ENCODE measurements around the gene C9orf153.

Gene C9orf153

DNA sequence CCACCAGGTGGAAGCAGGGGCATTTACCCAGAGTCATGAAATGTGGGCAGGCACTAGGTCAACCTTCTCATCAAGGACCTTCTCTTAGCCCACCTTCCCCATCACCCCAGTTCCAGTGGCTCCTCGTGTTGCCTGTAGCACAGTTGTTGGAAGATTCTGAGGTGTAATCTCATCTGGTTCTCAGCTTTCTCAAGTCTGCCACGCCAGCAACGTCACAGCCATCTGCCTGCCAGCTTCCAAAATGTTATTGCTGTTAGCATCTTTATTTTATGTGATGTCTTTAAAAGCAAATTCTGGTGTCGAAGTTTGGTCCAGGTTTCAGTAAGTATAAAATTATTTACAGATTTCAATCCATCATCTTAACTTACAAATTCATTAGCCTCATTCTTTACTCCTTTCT, 10.7 kb downstream of the C9orf153 start:
- H3K27ac ChIP-seq: no peak overlapping the region
- TF ChIP-seq, protein P1, sequence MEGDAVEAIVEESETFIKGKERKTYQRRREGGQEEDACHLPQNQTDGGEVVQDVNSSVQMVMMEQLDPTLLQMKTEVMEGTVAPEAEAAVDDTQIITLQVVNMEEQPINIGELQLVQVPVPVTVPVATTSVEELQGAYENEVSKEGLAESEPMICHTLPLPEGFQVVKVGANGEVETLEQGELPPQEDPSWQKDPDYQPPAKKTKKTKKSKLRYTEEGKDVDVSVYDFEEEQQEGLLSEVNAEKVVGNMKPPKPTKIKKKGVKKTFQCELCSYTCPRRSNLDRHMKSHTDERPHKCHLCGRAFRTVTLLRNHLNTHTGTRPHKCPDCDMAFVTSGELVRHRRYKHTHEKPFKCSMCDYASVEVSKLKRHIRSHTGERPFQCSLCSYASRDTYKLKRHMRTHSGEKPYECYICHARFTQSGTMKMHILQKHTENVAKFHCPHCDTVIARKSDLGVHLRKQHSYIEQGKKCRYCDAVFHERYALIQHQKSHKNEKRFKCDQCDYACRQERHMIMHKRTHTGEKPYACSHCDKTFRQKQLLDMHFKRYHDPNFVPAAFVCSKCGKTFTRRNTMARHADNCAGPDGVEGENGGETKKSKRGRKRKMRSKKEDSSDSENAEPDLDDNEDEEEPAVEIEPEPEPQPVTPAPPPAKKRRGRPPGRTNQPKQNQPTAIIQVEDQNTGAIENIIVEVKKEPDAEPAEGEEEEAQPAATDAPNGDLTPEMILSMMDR (conservative IDR thresholded peaks at IDR 0.05): no peak
- TF ChIP-seq ZFX (IDR thresholded peaks at IDR 0.05): no peak

DNA sequence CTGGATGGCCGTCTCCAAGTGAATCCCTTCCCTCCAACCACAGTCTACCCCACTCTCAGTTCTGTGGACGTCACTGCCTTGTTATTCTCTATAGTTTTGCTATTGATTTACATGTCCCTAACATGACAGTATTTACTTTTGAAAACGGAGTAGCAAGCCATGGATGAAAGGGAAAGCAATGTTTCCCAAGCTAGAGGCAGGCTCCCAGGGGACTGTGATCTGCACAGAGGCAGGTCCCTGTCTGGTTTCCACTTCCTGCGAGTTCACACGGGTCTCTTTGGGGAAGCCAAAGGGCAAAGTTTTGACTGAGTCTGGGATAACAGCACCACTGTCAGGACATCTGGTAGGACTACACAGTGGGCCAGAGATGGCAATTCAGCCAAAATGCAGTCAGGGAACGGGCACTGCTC, 12.7 kb downstream of the C9orf153 start:
- no peak overlapping the region for H3K27ac ChIP-seq
- TF ChIP-seq ZFX (IDR thresholded peaks at IDR 0.05): no peak
- TF ChIP-seq, protein P1 (conservative IDR thresholded peaks at IDR 0.05): no peak

DNA sequence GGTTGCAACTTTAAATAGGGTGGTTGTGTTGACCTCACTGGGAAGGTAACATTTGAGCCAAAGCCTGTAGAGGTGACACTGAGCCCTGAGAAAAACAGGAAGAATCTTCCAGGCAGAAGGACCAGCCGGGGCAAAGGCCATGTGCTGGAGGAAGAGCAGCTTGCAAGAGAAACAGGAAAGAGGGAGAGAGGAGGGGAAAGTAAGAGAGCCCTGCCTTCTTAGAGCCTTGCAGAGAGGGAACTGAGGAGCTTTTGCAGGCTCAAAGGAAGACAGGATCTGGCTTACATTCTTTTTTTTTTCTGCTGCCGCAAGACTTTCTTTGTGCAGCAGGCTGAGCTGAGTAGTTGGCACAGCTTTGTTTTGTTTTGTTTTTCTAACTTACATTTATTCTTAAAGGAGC, 17.4 kb downstream of the C9orf153 start:
- no peak overlapping the region for H3K27ac ChIP-seq
- TF ChIP-seq ZFX (IDR thresholded peaks at IDR 0.05): no peak
- TF ChIP-seq, protein P1 (conservative IDR thresholded peaks at IDR 0.05): no peak

DNA sequence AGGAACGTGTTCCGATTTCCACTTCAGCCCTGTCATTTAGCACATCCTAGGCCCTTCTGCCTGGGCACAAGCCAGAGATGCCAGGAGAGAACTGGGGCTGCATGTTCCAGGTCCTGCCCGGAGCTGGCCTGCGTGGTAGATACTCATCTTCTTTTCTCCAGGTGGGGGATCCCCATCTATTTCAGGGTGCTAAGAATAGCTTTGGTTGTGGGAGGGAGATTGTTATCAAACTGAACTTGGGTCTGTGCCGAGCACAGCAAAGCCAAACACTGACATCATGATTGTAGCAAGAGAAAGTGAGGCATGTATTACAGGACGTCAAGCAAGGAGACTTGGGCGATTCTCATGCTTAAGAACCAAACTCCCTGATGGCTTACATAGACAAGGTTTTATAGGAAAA, 18.2 kb downstream of the C9orf153 start:
- TF ChIP-seq, protein P1 (conservative IDR thresholded peaks at IDR 0.05): no peak
- no peak for TF ChIP-seq ZFX (IDR thresholded peaks at IDR 0.05)
- H3K27ac ChIP-seq: no peak overlapping the region

DNA sequence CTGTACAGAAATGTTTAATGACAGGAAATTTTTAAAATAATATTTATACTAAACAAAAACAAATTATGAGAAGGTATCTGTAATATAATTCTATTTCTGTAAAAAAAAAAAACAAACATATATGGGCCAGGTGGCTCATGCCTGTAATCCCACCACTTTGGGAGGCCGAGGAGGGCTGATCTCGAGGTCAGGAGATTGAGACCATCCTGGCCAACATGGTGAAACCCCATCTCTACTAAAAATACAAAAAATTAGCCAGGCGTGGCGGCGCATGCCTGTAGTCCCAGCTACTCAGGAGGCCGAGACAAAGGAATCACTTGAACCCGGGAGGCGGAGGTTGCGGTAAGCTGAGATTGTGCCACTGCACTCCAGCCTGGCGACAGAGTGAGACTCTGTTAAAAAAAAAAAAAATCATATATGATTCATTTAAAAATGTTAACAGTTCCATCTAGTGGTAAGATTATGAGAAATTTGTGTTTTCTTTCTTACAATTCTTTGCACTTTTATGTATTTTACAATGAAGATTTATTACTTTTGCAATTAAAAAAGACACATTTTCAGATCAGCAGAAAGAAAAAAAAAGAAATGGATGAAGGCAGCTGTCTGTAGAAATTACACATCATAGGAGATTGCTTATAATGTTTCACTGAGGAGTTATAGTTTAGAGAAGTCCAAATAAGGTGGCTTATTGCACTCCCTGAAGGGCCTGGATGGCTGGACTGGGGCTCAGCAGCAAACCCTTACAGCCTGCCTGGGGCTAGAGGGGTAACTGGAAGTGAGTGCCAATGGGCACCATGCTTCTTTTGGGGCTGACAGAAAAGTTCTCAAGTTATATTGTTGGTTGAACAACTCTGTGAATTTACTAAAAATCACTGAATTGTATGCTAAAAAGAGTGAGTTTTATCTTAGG, 20.3 kb downstream of the C9orf153 start:
- no peak for TF ChIP-seq ZFX (IDR thresholded peaks at IDR 0.05)
- TF ChIP-seq, protein P1 (conservative IDR thresholded peaks at IDR 0.05): peak; percentile 46
- no peak overlapping the region for H3K27ac ChIP-seq

DNA sequence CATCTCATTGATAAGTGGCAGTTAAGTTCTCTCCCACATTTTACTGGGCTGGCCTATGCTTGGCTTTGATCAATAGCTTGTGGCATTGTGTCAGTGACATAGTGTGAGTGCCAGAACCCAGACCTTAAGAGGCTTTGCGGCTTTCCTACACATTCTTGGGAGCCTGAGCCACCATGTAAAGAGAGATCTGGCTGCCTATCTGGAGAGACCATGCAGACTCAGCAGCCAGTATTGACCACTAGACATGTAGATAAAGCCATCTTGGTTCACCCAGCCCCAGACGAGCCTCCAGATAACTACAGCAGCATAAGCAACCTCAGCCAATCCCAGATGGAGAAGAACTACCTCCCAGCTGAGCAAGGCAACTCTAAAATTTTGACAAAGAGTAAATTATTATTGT, 28.6 kb downstream of the C9orf153 start:
- no peak overlapping the region for H3K27ac ChIP-seq
- TF ChIP-seq, protein P1 (conservative IDR thresholded peaks at IDR 0.05): no peak
- no peak for TF ChIP-seq ZFX (IDR thresholded peaks at IDR 0.05)

DNA sequence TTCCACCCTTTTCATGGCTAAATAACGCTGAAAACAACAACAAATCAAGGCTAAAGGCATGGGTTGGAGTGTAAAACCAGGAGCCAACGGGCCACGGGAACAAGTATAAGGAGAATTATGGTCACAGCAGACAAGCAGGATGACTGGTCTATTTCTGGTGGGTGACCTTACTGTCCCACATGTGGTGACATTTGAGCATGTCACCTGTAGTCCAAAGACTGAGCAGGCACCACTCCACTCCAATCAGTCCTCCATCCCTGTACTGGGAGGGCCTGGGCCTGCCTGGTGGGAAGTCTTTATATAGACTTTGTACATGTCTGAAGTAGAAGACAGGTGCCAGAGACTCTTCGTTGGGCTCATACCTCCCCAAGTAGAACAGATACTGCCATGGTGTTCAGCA, 36.8 kb downstream of the C9orf153 start:
- no peak overlapping the region for H3K27ac ChIP-seq
- TF ChIP-seq ZFX (IDR thresholded peaks at IDR 0.05): no peak
- TF ChIP-seq, protein P1 (conservative IDR thresholded peaks at IDR 0.05): no peak
